Prostate gland (tissue), 2 donors: ENCODE results near the gene SMPD3. TPM values are rescaled to one million over a fixed set of nuclear protein-coding genes. Genes with fewer than 3 reads are reported as not detected.

Experiments used
- DNase-seq: peaks from one replicate; pipeline ENCODE4 v3.0.0-alpha.2; 2019; ENCODE audit warnings: low spot score
- H3K27ac ChIP-seq, 2 donors: fragments of 200-600 bp; sonication (generic); 2 replicates each; pipeline ENCODE4 v1.5.1; 2017 to 2019
- H3K27me3 ChIP-seq: fragments of 200-600 bp; sonication (generic); replicated peaks from 2 replicates; pipeline ENCODE4 v1.5.1; 2019; ENCODE audit not compliant: insufficient read depth
- H3K36me3 ChIP-seq, 2 donors: fragments of 200-600 bp; sonication (generic); 1 replicate in 1 of 2; 2 replicates in 1 of 2; pipeline versions ENCODE4 v1.5.1 to v1.8.1; 2017 to 2019
- H3K4me1 ChIP-seq: fragments of 200-600 bp; sonication (generic); replicated peaks from 2 replicates; pipeline ENCODE4 v1.5.1; 2019
- H3K4me3 ChIP-seq, 2 donors: fragments of 200-600 bp; sonication (generic); 2 replicates each; pipeline ENCODE4 v1.5.1; 2017 to 2019
- H3K9me3 ChIP-seq: fragments of 200-600 bp; sonication (generic); 2 replicates; pipeline ENCODE4 v1.5.1; 2017
- POLR2A ChIP-seq: fragments of 450-650 bp; IDR thresholded peaks from one replicate; pipeline ENCODE4 v1.6.1; 2016; ENCODE audit warnings: antibody characterized with exemption, mild to moderate bottlenecking
- POLR2AphosphoS5 ChIP-seq: sonication (generic); formaldehyde crosslinking; IDR thresholded peaks from one replicate; pipeline ENCODE4 v1.6.1; 2017; ENCODE audit warnings: antibody characterized with exemption
- WGBS: methylation state at CpG from one replicate; pipeline ENCODE4 v1.1.5; 2018; 5-methylcytosine and 5-hydroxymethylcytosine counted together
- intact Hi-C: fragments of 100-400 bp; cut with DNase I; formaldehyde crosslinking; loops from one replicate; pipeline ENCODE4 v1.14.2; 2022
- total RNA-seq, 2 donors: library from RNA; depleted of rRNA; stranded (reverse); fragments of >200 nt; gene quantifications; one replicate each; pipeline ENCODE4 v1.1.0, GENCODE V29; 2016
- TF ChIP-seq, protein P1 (sequence below), 4 experiments: fragments of 200-600 bp in 2 of 4; fragments of 450-650 bp in 2 of 4; sonication (generic) in 2 of 4; IDR thresholded peaks; 1 replicate in 3 of 4; 2 replicates in 1 of 4; pipeline ENCODE4 v1.5.1; 2016 to 2019; ENCODE audit warnings: antibody characterized with exemption in 4 of 4, mild to moderate bottlenecking in 2 of 4, moderate library complexity in 2 of 4

The SMPD3 gene
- total RNA-seq, 2 donors from 2014 or later = 4.7 to 27.8 TPM

DNA sequence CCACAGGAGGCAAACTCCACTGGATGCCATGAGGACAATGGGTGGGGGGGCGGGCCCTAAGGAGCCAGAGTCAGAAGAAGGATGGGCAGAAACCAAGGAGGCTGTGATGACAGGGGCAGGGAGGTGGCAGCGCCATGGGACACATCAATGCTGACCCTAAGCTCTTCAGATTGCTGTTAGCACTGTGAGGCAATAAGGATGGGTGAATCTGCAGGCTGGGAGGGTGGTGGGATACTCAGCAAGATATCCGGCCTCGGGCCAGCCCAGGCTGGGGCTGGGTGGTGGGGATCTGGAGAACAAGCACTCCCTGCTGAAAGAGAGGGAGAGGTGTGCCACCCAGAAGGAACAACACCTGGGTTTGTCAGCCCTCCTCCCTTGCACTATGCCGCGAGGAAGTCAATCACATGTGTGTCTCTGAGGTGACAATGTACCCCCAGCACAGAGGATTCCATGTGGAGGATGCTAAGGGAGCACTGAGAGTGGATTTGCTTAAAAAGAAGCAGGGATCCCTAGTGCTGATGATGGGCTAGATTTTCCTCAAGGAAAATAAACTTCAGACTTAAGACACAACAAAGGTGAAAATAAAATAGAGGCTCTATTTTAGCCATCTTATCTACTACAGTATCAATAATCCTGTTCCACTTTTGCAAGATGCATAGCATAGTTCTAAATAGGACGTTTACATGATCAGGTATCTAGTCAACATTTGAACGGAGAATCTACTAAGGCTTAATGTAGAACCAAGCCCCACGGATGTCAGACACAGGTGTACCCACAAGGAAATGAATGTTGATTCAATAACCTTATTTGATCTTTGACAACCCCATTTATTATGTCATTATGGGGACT lies 22.6 kb downstream of the SMPD3 start:
- H3K36me3 ChIP-seq = no peaks in the 10 kb centered on the region
- no peak overlapping the region for H3K27ac ChIP-seq
- no peak for DNase-seq
- H3K4me3 ChIP-seq = no peak overlapping the region
- WGBS = 67% methylated on average over 9 of the region's 9 CpGs
- no peaks in the 10 kb centered on the region for H3K4me1 ChIP-seq
- no peak for TF ChIP-seq POLR2A
- TF ChIP-seq, protein P1, sequence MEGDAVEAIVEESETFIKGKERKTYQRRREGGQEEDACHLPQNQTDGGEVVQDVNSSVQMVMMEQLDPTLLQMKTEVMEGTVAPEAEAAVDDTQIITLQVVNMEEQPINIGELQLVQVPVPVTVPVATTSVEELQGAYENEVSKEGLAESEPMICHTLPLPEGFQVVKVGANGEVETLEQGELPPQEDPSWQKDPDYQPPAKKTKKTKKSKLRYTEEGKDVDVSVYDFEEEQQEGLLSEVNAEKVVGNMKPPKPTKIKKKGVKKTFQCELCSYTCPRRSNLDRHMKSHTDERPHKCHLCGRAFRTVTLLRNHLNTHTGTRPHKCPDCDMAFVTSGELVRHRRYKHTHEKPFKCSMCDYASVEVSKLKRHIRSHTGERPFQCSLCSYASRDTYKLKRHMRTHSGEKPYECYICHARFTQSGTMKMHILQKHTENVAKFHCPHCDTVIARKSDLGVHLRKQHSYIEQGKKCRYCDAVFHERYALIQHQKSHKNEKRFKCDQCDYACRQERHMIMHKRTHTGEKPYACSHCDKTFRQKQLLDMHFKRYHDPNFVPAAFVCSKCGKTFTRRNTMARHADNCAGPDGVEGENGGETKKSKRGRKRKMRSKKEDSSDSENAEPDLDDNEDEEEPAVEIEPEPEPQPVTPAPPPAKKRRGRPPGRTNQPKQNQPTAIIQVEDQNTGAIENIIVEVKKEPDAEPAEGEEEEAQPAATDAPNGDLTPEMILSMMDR (IDR thresholded peaks at IDR 0.05) = no peak
- TF ChIP-seq POLR2AphosphoS5 = no peak
- no peaks in the 10 kb centered on the region for H3K27me3 ChIP-seq
- H3K9me3 ChIP-seq = no peaks in the 10 kb centered on the region
- intact Hi-C loops = no loop called here

DNA sequence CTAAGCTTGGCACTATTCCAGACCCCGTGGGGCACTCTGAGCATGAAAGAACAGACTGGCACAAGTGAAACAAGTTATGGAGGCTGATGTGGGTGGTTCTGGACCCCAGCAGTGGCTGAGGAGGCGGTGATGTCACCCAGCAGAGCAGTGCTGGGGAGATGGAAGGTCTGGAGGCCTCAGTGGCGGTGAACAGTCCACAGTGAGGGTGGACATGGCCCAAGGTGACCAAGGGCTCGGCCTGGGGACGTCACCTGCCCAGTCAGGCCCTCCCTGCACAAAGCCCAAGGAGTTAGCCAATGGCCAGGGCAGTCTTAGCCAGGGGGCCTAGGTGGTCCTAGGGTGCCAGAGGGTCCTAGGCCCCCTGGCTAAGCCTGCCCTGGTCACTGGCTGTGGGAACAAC lies 24.5 kb downstream of the SMPD3 start:
- Histone ChIP-seq H3K4me3 (no peak overlapping the region), H3K36me3 (no peaks in the 10 kb centered on the region), H3K9me3 (no peaks in the 10 kb centered on the region), H3K27ac (no peak overlapping the region), H3K27me3 (no peaks in the 10 kb centered on the region), H3K4me1 (peaks cover 2% of the 10 kb centered on the region)
- intact Hi-C loops = no loop called here
- WGBS = 81% methylated on average over 5 of the region's 5 CpGs
- DNase-seq = no peak
- TF ChIP-seq POLR2AphosphoS5 = no peak

DNA sequence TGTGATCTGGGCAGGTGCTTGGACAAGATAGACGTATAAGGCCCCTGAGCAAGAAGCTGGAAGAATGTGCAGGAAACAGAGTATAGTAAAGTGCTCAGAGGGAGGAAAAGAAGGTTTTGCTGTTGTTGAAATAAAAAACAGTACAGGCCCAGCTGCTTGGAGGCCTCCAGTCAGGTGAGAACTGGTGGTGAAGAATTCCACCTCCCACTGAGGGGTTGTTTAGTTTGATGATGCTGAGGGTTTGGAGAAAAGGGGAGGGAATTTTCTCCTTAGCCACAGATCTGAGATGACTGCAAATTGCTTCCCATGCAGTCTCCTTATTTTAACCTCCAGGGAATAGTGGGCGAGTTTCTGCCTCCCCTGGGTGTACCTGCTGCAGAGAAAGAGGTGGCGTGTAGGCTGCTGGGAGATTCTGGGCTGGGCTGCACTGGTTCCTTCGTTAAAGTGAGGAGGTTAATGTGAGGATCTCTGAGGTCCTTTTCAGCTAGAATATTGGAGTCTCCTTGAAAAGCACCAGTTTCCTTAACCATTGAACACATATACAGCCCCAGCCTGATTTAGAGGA lies 25.8 kb downstream of the SMPD3 start:
- peaks cover 9% of the 10 kb centered on the region for H3K4me1 ChIP-seq
- H3K9me3 ChIP-seq = no peaks in the 10 kb centered on the region
- no peak overlapping the region for H3K27ac ChIP-seq
- no peak for DNase-seq
- TF ChIP-seq POLR2AphosphoS5 = no peak
- TF ChIP-seq, protein P1 (IDR thresholded peaks at IDR 0.05) = no peak
- no peak for TF ChIP-seq POLR2A
- intact Hi-C loops = no loop called here
- no peak overlapping the region for H3K4me3 ChIP-seq
- no peaks in the 10 kb centered on the region for H3K27me3 ChIP-seq
- 88% methylated on average over 4 of the region's 4 CpGs for WGBS
- H3K36me3 ChIP-seq = no peaks in the 10 kb centered on the region

DNA sequence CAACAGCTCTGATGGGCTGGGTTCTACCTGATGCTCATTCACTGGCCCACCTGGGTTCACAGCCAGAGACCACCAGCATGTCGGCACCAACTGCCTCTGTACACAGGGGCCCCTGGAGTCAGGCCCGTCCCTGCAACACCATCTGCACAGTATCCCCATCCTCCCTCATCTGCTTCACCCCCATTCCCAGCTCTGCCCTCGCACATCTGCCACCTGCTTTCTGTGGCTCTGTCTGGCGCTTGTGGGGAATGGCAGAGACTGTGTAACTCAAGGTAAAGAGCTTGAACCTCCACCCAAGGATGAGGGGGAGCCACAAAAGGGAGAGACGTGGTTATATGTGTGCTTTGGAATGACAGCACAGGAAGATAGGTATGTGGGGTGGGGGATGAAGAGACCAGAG lies 27.2 kb downstream of the SMPD3 start:
- Histone ChIP-seq H3K27me3 (no peaks in the 10 kb centered on the region), H3K4me3 (no peak overlapping the region), H3K4me1 (peaks cover 18% of the 10 kb centered on the region), H3K9me3 (no peaks in the 10 kb centered on the region), H3K36me3 (no peaks in the 10 kb centered on the region), H3K27ac (no peak overlapping the region)
- 85% methylated on average over 5 of the region's 5 CpGs for WGBS
- DNase-seq = no peak
- intact Hi-C loops = no loop called here
- TF ChIP-seq POLR2A (no peak), POLR2AphosphoS5 (no peak)
- TF ChIP-seq, protein P1 (IDR thresholded peaks at IDR 0.05) = no peak

DNA sequence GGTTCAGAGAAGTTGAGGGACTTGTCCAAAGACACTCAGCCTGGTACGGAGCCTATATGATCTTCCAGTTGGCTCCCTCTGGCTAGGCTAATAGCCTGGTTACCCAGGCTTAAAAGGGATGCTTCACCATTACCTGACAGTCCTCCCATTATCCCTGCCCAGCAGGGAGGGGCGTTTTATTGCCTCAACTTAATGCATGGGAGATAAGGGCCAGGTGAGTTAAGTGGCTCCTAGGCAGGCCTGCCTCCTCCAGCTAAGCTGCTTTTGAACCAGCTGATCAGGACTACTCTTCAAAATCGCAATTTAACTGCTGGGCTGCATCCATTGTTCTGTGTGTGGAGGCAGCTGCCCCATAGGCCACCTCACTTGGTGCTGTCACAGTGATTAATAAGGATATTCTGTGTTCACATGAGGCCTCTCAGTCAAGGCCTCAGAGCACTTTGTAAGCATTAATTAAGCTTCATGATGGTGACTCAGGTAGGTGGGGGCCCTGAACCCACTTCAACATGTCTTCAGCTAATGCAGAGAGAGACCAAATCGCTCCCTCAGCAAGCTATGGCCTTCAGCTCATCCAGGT lies 27.9 kb downstream of the SMPD3 start:
- Histone ChIP-seq H3K36me3 (no peaks in the 10 kb centered on the region), H3K4me1 (peaks cover 23% of the 10 kb centered on the region), H3K27me3 (no peaks in the 10 kb centered on the region), H3K27ac (no peak overlapping the region), H3K9me3 (no peaks in the 10 kb centered on the region), H3K4me3 (no peak overlapping the region)
- intact Hi-C loops = no loop called here
- WGBS = 92% methylated on average over 4 of the region's 4 CpGs
- TF ChIP-seq POLR2AphosphoS5 (no peak), POLR2A (no peak)
- TF ChIP-seq, protein P1 (IDR thresholded peaks at IDR 0.05) = no peak
- no peak for DNase-seq
